Stromal cell of bone marrow (primary cell): ENCODE results near the gene KHNYN.
"Not testable (repeated sequence)": the region's sequence is repeated elsewhere in the genome, so short reads cannot be mapped to it uniquely, and the experiment has no call there.

Experiments used
- DNase-seq: peaks from one replicate; pipeline ENCODE4 v3.0.0-alpha.2; 2012; ENCODE audit warnings: low read depth

KHNYN gene

DNA sequence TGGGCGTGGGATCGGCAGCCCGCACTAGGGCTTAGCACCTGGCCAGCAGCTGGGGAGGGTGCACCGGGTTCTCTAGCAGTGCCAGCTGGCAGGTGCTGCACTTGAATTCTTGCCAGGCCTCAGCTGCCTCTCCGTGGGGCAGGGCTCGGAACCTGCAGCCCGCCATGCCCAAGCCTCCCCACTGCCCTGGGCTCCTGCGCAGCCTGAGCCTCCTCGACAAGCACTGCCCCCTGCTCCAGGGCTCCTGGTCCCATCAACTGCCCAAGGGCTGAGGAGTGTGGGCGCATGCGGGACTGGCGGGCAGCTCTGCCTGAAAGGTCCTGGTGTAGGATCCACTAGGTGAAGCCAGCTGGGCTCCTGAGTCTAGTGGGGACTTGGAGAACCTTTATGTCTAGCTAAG, 43.5 kb downstream of the KHNYN start:
- DNase-seq: no peak

- DNase-seq: no peak
These were observed 45.5 kb downstream of the KHNYN start for GRCh38 chr14:24475261-24475660.

- not testable (repeated sequence) for DNase-seq
These were observed 50.2 kb downstream of the KHNYN start for GRCh38 chr14:24479999-24480398.

- DNase-seq: no peak
These were observed 52.0 kb downstream of the KHNYN start for GRCh38 chr14:24481622-24482324.

GRCh38 chr14:24482699-24483303, 53.0 kb downstream of the KHNYN start:
- not testable (repeated sequence) for DNase-seq

DNA sequence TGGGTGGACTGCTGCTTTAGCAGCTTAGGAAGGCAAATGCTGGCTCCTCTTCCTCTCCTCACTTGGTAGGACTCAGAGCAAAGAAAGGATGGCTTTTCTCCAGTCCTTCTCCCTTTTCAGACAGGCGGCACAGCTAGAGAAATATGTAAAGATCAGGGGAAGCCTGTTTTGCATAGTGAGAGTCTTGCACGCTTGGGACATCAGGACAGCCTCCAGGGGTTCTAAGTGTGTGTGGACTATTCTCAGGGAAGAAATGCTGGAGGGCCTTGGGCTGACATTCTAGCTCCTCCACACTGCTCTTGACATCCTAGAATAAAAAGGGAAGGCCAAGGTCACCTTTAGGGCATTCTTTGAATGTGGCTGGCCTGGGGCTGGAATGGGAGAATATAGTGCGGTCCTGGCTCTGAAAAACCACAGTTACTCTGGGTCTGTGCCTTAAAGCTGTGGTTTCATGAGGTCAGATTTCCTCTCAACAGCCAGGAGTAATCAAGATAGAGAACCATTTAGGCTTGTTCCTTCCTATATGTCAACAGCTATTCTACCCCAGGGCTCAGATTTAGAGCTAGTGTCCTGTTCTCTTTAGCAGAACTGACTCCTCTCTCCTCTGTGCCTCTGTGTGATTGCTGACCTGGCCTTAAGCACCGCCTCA, 54.0 kb downstream of the KHNYN start:
- DNase-seq: no peak
